HG02943 (cell line): ENCODE data around the gene DPAGT1.
"Not testable (repeated sequence)": the region's sequence is repeated elsewhere in the genome, so short reads cannot be mapped to it uniquely, and the experiment has no call there.

Experiments
- ATAC-seq: cut with Tn5 transposase; IDR thresholded peaks from one replicate; pipeline ENCODE4 v1.9.1; 2021; ENCODE audit warnings: mild to moderate bottlenecking, low read depth, moderate library complexity; ENCODE audit not compliant: unreplicated experiment

DPAGT1 gene

GRCh38 chr11:119065369-119065768 lies 36.3 kb downstream of the DPAGT1 start:
- ATAC-seq, result no peak

DNA sequence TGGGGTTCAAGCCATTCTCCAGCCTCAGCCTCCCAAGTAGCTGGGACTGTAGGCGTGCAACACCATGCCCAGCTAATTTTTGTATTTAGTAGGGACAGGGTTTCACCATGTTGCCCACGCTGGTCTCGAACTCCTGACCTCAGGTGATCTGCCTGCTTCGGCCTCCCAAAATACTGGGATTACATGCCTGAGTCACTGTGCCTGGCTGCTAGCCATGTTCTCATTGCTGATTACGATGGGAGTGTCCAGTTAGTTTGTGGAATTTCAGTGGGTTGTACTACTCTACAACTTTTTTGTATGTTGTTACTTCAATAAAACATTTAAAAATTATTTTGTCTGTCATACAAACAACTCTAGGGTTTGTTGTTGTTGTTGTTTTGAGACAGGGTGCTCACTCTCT lies 38.9 kb downstream of the DPAGT1 start:
- no peak for ATAC-seq

DNA sequence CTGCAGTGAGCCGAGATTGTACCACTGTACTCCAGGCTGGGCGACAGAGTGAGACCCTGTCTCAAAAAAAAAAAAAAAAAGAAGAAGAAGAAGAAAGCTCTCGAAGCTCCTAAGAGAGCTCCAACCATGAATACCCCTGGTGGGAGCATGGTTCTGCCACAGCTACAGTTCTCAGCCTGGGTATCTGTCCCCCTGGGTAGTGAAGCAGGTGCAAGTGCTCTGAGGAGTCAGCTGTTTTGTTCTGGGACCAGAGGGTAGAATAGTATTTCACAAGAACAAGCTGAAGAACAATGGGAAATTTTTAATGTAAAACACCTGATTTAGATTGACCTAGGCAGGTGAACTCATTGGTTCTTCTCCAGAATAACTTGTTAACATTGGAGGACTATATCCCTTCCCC lies 40.4 kb downstream of the DPAGT1 start:
- ATAC-seq, result no peak

GRCh38 chr11:119059128-119059527 lies 42.5 kb downstream of the DPAGT1 start:
- not testable (repeated sequence) for ATAC-seq

GRCh38 chr11:119057000-119057769 lies 44.5 kb downstream of the DPAGT1 start, which contains the start of gene HYOU1:
HYOU1 (minus strand) TSS chr11:119057205; CDS start chr11:119056160, 1,045 bp downstream.
- peak; percentile 83 for ATAC-seq

DNA sequence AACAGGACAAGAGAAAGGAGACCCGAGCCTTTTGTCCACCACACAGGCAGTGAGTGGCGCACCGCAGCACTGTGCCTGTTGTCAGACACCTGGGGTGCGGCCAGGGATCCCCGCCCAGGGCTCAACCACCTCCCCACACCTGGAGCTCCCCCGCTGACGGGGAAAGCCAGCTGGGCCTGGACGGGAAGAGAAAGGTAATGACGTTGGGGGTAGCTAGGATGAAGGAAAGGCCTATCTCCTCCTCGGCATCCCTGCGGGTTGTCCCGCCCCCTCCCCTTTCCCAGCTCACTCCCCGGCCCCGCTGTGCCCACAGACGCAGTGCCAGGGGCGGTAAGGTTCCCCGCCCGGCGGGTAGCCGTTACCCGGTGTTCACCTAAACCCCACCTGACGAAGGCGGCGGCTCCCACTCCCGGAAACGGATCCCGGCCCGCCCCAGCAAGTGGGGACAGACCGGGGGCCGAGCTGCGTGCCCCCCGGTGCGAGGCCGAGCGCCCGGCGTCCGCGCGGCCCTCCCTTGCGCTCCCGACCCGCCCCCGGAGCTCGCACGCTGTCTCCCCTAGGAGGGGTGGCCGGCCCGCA lies 45.1 kb downstream of the DPAGT1 start:
- peak; percentile 13 for ATAC-seq

DNA sequence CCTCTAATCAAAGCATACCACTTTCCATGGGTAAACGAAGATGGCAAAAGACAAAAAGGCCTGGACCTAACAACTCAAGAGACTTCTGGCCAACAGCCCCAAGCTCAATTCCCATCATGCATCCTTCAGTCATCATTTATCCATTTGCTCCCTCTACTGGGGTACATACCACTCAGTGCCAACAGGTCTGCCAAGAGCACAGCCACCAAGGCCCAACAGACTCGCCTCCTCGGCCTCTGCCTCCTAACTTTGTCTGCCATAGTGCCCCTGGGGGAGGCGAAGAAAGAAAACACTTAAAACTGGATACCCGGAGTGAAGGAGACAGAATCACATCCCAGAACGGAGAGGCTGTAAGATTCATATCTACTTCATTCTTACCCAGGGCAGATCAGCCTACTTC lies 45.8 kb downstream of the DPAGT1 start:
- ATAC-seq, result no peak

DNA sequence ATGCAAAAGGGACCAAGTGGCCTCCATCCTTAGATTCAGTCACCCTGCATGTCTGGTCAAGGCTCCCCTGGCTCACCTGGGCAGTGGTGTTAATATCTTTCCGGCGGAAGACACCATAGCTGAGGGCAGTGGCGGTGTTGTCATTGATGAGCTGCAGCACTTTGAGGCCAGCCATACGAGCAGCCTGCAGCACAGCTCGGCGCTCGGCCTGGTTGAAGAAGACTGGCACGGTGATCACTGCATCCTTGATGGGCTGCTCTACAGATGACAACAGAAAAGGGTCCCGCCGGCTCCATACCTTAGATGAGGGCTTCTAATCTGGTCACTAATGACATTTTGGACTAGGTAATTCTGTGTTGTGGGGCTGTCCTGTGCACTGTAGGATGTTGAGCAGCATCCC lies 47.2 kb downstream of the DPAGT1 start:
- no peak for ATAC-seq

- no peak for ATAC-seq
These were observed 49.4 kb downstream of the DPAGT1 start for GRCh38 chr11:119052163-119052814.

DNA sequence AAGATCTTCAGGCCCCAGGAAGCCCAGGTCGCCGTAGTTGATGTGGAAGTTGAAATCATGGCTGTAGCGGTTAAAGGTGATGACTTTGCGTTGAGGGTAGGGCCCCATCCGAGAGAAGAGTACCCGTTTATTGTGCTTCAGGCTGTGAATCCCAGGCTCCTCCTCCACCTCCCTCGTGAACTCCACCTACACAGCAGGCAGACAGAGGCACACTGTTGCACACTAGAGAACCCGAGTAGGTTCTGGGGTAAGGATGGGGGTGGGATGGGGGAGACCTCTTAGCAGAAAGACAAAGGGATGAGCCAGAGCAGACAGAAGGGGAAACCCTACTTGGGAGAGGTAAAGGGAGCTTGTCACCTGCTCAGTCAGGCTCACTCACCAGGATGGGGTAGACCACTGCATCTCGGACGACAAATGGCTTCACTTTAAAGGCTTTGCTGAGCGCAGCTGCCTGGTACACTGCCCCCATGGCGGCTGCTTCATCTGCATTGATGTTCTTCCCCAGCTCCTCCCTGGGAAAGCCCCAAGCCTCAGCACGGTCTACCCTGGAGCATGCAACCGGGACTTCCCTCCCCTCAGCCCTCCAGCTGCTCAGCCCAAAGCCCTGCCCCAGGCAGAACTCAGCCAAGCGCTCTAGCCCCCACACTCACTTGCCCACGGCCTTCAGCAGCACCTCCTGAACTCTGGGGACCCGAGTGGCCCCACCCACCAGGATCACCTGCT lies 50.1 kb downstream of the DPAGT1 start:
- no peak for ATAC-seq

DNA sequence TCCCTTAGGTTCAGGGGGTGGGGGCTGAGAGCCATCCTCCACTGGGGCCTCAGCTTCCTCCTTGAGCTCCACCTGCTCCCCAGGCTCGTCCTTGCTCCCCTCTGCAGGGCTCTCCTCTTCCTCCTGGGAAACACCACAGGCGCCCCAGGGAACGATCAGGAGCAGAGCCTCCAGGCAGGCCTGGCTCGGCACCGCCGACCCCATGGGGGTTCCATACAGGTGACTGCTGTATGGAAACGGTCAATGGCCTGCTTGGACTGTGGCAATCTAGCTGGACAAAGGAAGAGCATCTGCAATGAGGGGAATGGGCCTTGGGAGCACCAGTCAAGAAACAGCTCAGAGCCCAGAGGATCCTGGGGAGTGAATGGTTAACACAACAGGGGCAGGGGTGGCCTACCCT lies 52.6 kb downstream of the DPAGT1 start:
- no peak for ATAC-seq

DNA sequence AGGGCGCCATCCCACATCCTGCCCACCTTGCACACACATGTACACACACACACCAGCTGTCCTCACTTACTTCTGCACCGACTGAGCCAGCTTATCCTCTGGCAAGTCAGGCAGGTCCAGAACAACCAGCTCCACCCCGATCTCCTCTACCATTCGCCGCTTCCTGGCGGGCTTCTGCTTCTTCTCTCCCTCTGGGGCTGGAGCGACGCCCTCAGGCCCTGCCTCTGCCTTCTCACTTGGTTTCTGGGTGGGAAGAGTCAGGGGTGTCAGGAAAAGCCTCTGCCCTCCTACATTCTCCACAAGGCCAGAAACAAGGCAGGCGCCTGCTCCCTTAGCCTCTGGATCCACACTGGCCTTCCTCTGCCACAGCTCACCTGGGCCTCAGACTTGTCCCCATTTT lies 53.0 kb downstream of the DPAGT1 start:
- ATAC-seq, result no peak

- ATAC-seq, result no peak
These were observed 54.4 kb downstream of the DPAGT1 start for GRCh38 chr11:119047205-119047604.
